ENCODE data around the gene GTF3C1. TPM values are rescaled to one million over a fixed set of nuclear protein-coding genes. Genes with fewer than 3 reads are reported as not detected.

The GTF3C1 gene
- total RNA-seq, 1 donor: 38.5 TPM

DNA sequence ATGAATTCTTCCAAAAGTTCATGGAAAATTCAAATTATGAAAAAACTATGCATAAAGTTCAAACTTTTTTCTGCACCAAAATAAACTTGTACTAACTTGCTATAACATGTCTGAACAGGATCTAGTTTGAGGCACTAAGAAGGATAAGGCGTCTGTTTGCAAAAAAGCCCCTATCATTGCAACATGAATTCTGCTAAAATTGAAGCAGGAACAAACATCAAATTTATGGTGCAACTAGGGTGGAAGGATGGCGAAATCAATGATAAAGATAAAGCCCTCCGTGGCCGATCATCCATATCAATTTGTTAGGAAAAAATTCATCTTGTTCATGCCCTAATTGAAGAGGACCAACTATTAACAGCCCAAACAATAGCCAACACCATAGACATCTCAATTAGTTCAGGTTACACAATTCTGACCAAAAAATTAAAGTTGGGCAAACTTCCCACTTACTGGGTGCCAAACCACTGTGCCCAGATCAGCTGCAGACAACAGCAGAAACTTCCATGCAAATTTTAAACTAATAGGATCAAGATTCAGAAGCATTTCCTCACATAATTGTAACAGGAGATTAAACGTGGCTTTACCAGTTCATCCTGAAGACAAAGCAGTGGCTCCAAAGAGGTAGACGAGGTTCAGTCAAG is 134.8 kb downstream of the GTF3C1 start:
- Histone ChIP-seq H3K4me1 (ENCODE audit: insufficient read depth, low read length) (peaks cover 18% of the 10 kb centered on the region), H3K9me3 (ENCODE audit: low read depth, low read length) (peaks cover 4% of the 10 kb centered on the region), H3K27me3 (ENCODE audit: insufficient read depth, low read length) (no peaks in the 10 kb centered on the region), H3K4me3 (ENCODE audit: low read length) (no peak overlapping the region)

DNA sequence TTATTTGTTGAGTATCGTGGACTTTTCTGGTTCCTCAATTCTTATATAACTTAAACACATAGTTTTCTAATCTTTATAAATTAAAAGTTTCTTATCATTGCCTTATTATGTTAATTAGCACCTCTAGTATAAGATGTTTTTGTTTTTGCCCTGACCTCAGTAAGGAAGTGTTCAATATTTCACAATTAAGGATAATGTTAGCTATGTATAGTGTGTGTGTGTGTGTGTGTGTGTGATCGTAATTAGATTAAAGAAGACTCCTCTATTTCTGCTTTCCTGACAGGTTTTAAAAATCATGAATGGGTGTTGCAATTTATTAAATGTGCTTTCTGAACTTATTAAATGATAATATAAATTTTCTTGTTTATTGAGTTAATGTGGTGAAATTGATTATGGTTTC is 135.8 kb downstream of the GTF3C1 start:
- Histone ChIP-seq H3K4me1 (ENCODE audit: insufficient read depth, low read length) (peaks cover 19% of the 10 kb centered on the region), H3K9me3 (ENCODE audit: low read depth, low read length) (peaks cover 4% of the 10 kb centered on the region), H3K27me3 (ENCODE audit: insufficient read depth, low read length) (no peaks in the 10 kb centered on the region), H3K4me3 (ENCODE audit: low read length) (no peak overlapping the region)

DNA sequence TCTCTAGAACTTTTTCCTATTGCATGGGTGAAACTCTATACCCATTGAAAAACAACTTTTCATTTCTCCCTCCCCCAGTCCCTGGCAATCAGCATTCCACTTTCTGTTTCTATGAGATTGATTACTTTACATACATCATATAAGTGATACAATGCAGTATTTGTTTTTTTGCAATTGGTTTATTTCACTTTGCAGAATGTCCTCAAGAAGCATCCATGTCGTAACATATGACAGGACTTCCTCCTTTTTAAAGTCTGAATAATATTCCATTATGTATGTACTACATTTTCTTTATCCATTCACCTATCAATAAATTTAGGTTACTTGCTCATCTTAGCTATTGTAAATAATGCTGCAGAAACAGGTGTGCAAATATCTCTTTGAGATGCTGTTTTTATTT is 139.0 kb downstream of the GTF3C1 start:
- Histone ChIP-seq H3K4me3 (ENCODE audit: low read length) (no peak overlapping the region), H3K4me1 (ENCODE audit: insufficient read depth, low read length) (peaks cover 49% of the 10 kb centered on the region), H3K27me3 (ENCODE audit: insufficient read depth, low read length) (no peaks in the 10 kb centered on the region), H3K9me3 (ENCODE audit: low read depth, low read length) (peaks cover 4% of the 10 kb centered on the region)

Other genes with a start within 250 kb of the GTF3C1 start
- gene IL4R, start 235.9 kb downstream of the GTF3C1 start, total RNA-seq: 103 TPM
- gene IL21R, start 147.7 kb downstream of the GTF3C1 start, total RNA-seq: 21.1 TPM
- 15.7 TPM for gene KATNIP, start 231 bp upstream of the GTF3C1 start, total RNA-seq

Measured in mononuclear cell (primary cell).